ENCODE data around the gene RIPK4. TPM values are rescaled to one million over a fixed set of nuclear protein-coding genes. Genes with fewer than 3 reads are reported as not detected.

Gene RIPK4
- total RNA-seq, 3 donors from 2014 or later = 5.1 to 14.8 (median 10.2) TPM

GRCh38 chr21:41763996-41764395 is 2.9 kb downstream of the RIPK4 start:
- Histone ChIP-seq H3K9me3 (no peaks in the 10 kb centered on the region), H3K36me3 (ENCODE audit: low read depth) (no peaks in the 10 kb centered on the region), H3K4me1 (ENCODE audit: low read depth) (peaks cover 13% of the 10 kb centered on the region), H3K4me3 (no peak overlapping the region)
- DNase-seq (no peak), ATAC-seq (no peak)
- intact Hi-C loops (cut with DNase I, micrococcal nuclease) = loop anchor here in 1 of 2 donors (10.0 kb wide), 1 partner anchor 149 kb away; no protein-coding TSS in a partner anchor
- TF ChIP-seq CTCF (IDR thresholded peaks at IDR 0.05) = no peak

- no peak for TF ChIP-seq CTCF (IDR thresholded peaks at IDR 0.05)
- no peak for DNase-seq
- peaks cover 11% of the 10 kb centered on the region for H3K4me1 ChIP-seq (ENCODE audit: low read depth)
- intact Hi-C loops (cut with DNase I, micrococcal nuclease) = loop anchor here in 1 of 2 donors (10.0 kb wide), 1 partner anchor 149 kb away; no protein-coding TSS in a partner anchor
- H3K4me3 ChIP-seq = no peak overlapping the region
- ATAC-seq = no peak
- H3K9me3 ChIP-seq = no peaks in the 10 kb centered on the region
- H3K36me3 ChIP-seq (ENCODE audit: low read depth) = no peaks in the 10 kb centered on the region
Observed at GRCh38 chr21:41763398-41763931, 3.4 kb downstream of the RIPK4 start.

- H3K9me3 ChIP-seq = no peaks in the 10 kb centered on the region
- no peak for ATAC-seq
- DNase-seq = no peak
- no peak for TF ChIP-seq CTCF (IDR thresholded peaks at IDR 0.05)
- H3K4me1 ChIP-seq (ENCODE audit: low read depth) = peaks cover 4% of the 10 kb centered on the region
- no peak overlapping the region for H3K4me3 ChIP-seq
- intact Hi-C loops (cut with DNase I, micrococcal nuclease) = loop anchor here in 1 of 2 donors (10.0 kb wide), 1 partner anchor 148 kb away; no protein-coding TSS in a partner anchor
- H3K36me3 ChIP-seq (ENCODE audit: low read depth) = no peaks in the 10 kb centered on the region
Observed at GRCh38 chr21:41762753-41763152, 4.1 kb downstream of the RIPK4 start.

- DNase-seq = no peak
- intact Hi-C loops (cut with DNase I, micrococcal nuclease) = loop anchor here in 1 of 2 donors (10.0 kb wide), 1 partner anchor 147 kb away; no protein-coding TSS in a partner anchor
- no peak overlapping the region for H3K4me3 ChIP-seq
- no peak for ATAC-seq
- TF ChIP-seq CTCF (IDR thresholded peaks at IDR 0.05) = no peak
- no peaks in the 10 kb centered on the region for H3K9me3 ChIP-seq
- no peaks in the 10 kb centered on the region for H3K36me3 ChIP-seq (ENCODE audit: low read depth)
- peaks cover 3% of the 10 kb centered on the region for H3K4me1 ChIP-seq (ENCODE audit: low read depth)
Observed at GRCh38 chr21:41761934-41762635, 4.8 kb downstream of the RIPK4 start.

- no peak overlapping the region for H3K4me3 ChIP-seq
- intact Hi-C loops (cut with DNase I, micrococcal nuclease) = loop anchor here in 1 of 2 donors (10.0 kb wide), 1 partner anchor 147 kb away; no protein-coding TSS in a partner anchor
- H3K36me3 ChIP-seq (ENCODE audit: low read depth) = no peaks in the 10 kb centered on the region
- DNase-seq (no peak), ATAC-seq (peak; percentile 21)
- TF ChIP-seq CTCF (IDR thresholded peaks at IDR 0.05) = no peak
- H3K9me3 ChIP-seq = no peaks in the 10 kb centered on the region
- H3K4me1 ChIP-seq (ENCODE audit: low read depth) = no peaks in the 10 kb centered on the region
Observed at GRCh38 chr21:41761211-41761933, 5.5 kb downstream of the RIPK4 start.

All from mucosa of descending colon (tissue), 3 donors.